T-cell (primary cell): ENCODE data around the gene RNF5. TPM values are rescaled to one million over a fixed set of nuclear protein-coding genes. Genes with fewer than 3 reads are reported as not detected.

ENCODE experiments used
- ATAC-seq, 4 experiments: fragments of 200-7000 bp in 3 of 4; fragments of 150-1000 bp in 1 of 4; cut with Tn5 transposase; replicated peaks in 1 of 4; 1 replicate in 3 of 4; 2 replicates in 1 of 4; pipeline ENCODE4 v1.10.0; 2021; ENCODE audit warnings: moderate library complexity in 3 of 4, mild to moderate bottlenecking in 2 of 4, moderate number of reproducible peaks in 1 of 4
- CTCF ChIA-PET, 2 donors: fragments of 300-600 bp; sonication (Branson Sonifier 250); formaldehyde crosslinking; loops; one replicate each; lab custom pipeline; 2022; ENCODE audit warnings: antibody characterized with exemption in 2 of 2; lab: Charles Lee
- POLR2A ChIA-PET, 2 donors: fragments of 300-600 bp; sonication (Branson Sonifier 250); formaldehyde crosslinking; loops; one replicate each; lab custom pipeline; 2022; ENCODE audit warnings: antibody characterized with exemption in 2 of 2; lab: Charles Lee
- DNase-seq, 35 experiments: peaks; one replicate each; pipeline versions ENCODE4 v3.0.0 to v3.0.0-alpha.2; 2013 to 2023
- H3K27ac ChIP-seq: one replicate; pipeline ENCODE4 v1.5.1; 2013; ENCODE audit warnings: low read length
- H3K27me3 ChIP-seq, 2 experiments: replicated peaks in 1 of 2; 1 replicate in 1 of 2; 2 replicates in 1 of 2; pipeline versions ENCODE4 v1.6.1 to v1.7.0; 2013; ENCODE audit warnings: low read length in 1 of 2, mixed read lengths in 1 of 2; ENCODE audit not compliant: control insufficient read depth in 2 of 2, insufficient read depth in 2 of 2; ENCODE audit errors: extremely low read depth in 1 of 2
- H3K36me3 ChIP-seq, 2 donors: 1 replicate in 1 of 2; 2 replicates in 1 of 2; pipeline versions ENCODE4 v1.6.1 to v1.7.0; 2013; ENCODE audit warnings: low read length in 1 of 2; ENCODE audit not compliant: control insufficient read depth in 2 of 2, insufficient read depth in 1 of 2; ENCODE audit errors: extremely low read depth in 1 of 2
- H3K4me1 ChIP-seq, 2 experiments: 1 replicate in 1 of 2; 2 replicates in 1 of 2; pipeline versions ENCODE4 v1.6.1 to v1.7.0; 2013; ENCODE audit warnings: low read length in 2 of 2, mixed read lengths in 1 of 2; ENCODE audit not compliant: insufficient read depth in 2 of 2, control insufficient read depth in 1 of 2; ENCODE audit errors: extremely low read depth in 1 of 2
- H3K4me3 ChIP-seq, 2 donors: 1 replicate in 1 of 2; 2 replicates in 1 of 2; pipeline versions ENCODE4 v1.5.1 to v1.7.0; 2013; ENCODE audit warnings: mild to moderate bottlenecking in 2 of 2, low read length in 1 of 2, moderate library complexity in 1 of 2; ENCODE audit not compliant: control insufficient read depth in 1 of 2; ENCODE audit errors: extremely low read depth in 1 of 2
- H3K9me3 ChIP-seq: 2 replicates; pipeline ENCODE4 v1.7.0; 2013
- H3K27ac Mint-ChIP-seq, 2 donors: one replicate each; pipeline ENCODE4 v1.8.0; 2020 to 2021; ENCODE audit warnings: mild to moderate bottlenecking in 2 of 2, mixed read lengths in 2 of 2
- H3K27me3 Mint-ChIP-seq, 2 donors: one replicate each; pipeline ENCODE4 v1.8.0; 2021 to 2022; ENCODE audit warnings: mixed read lengths in 2 of 2
- H3K36me3 Mint-ChIP-seq: one replicate; pipeline ENCODE4 v1.8.0; 2021; ENCODE audit warnings: mixed read lengths
- H3K4me1 Mint-ChIP-seq, 3 donors: one replicate each; pipeline ENCODE4 v1.8.0; 2020 to 2022; ENCODE audit warnings: mixed read lengths in 3 of 3, mild to moderate bottlenecking in 1 of 3
- H3K4me3 Mint-ChIP-seq, 3 donors: one replicate each; pipeline ENCODE4 v1.8.0; 2020 to 2022; ENCODE audit warnings: mild to moderate bottlenecking in 3 of 3, mixed read lengths in 3 of 3, moderate library complexity in 3 of 3
- H3K9me3 Mint-ChIP-seq, 3 donors: one replicate each; pipeline ENCODE4 v1.8.0; 2020 to 2022; ENCODE audit warnings: mixed read lengths in 3 of 3
- WGBS: methylation state at CpG from one replicate; pipeline ENCODE4 v1.1.5; 2013; ENCODE audit warnings: missing lambda C conversion rate; ENCODE audit not compliant: insufficient coverage; 5-methylcytosine and 5-hydroxymethylcytosine counted together
- total RNA-seq, 35 experiments: library from RNA in 6 of 35; stranded (reverse) in 6 of 35; fragments of 120-200 nt in 1 of 35; gene quantifications; one replicate each; pipeline versions ENCODE4 v1.2.1 to v1.2.4 and lab custom pipeline; 2013 to 2026

The RNF5 gene
- total RNA-seq, 5 donors from 2014 or later (not counting 1 experiment from before 2014, with no cell fraction given): 23.6 to 49.3 (median 44.6) TPM

GRCh38 chr6:32215617-32216016 is 37.4 kb downstream of the RNF5 start:
- no peaks in the 10 kb centered on the region for H3K9me3 ChIP-seq
- ChIA-PET POLR2A (no interaction called here), CTCF (no interaction called here)
- H3K27me3 ChIP-seq: peaks cover 0 to 14% of the 10 kb centered on the region in 2 experiments
- no peak for ATAC-seq
- no peaks in the 10 kb centered on the region for H3K36me3 ChIP-seq
- no peak for DNase-seq
- H3K27ac ChIP-seq: no peak overlapping the region
- Mint-ChIP-seq H3K27ac (no peak overlapping the region), H3K27me3 (peaks cover 3 to 5% of the 10 kb centered on the region in 2 donors), H3K4me1 (no peaks in the 10 kb centered on the region), H3K36me3 (no peaks in the 10 kb centered on the region), H3K9me3 (no peaks in the 10 kb centered on the region), H3K4me3 (no peak overlapping the region)
- H3K4me1 ChIP-seq: no peaks in the 10 kb centered on the region
- no peak overlapping the region for H3K4me3 ChIP-seq
- WGBS: no CpG with 5 or more reads among the region's 4 CpGs

- ATAC-seq (no peak), DNase-seq (no peak)
- POLR2A ChIA-PET: no interaction called here
- no peaks in the 10 kb centered on the region for H3K4me1 Mint-ChIP-seq
- CTCF ChIA-PET: no interaction called here
- H3K9me3 ChIP-seq: no peaks in the 10 kb centered on the region
- H3K4me3 ChIP-seq: no peak overlapping the region
- 87% methylated on average over 7 of the region's 10 CpGs for WGBS
- no peak overlapping the region for H3K4me3 Mint-ChIP-seq
- no peak overlapping the region for H3K27ac Mint-ChIP-seq
- no peaks in the 10 kb centered on the region for H3K36me3 Mint-ChIP-seq
- H3K27me3 Mint-ChIP-seq: peaks cover 3 to 5% of the 10 kb centered on the region in 2 donors
- peaks cover 0 to 20% of the 10 kb centered on the region in 2 experiments for H3K27me3 ChIP-seq
- H3K4me1 ChIP-seq: no peaks in the 10 kb centered on the region
- H3K36me3 ChIP-seq: no peaks in the 10 kb centered on the region
- H3K27ac ChIP-seq: no peak overlapping the region
- H3K9me3 Mint-ChIP-seq: no peaks in the 10 kb centered on the region
Measured at GRCh38 chr6:32216285-32216684, 38.1 kb downstream of the RNF5 start.

- POLR2A ChIA-PET: no interaction called here
- peaks cover 3 to 5% of the 10 kb centered on the region in 2 donors for H3K27me3 Mint-ChIP-seq
Measured at GRCh38 chr6:32216998-32217397, 38.8 kb downstream of the RNF5 start.

GRCh38 chr6:32218167-32218566 is 40.0 kb downstream of the RNF5 start:
- ATAC-seq: no peak
- H3K27ac ChIP-seq: no peak overlapping the region
- peaks cover 0 to 27% of the 10 kb centered on the region in 2 experiments for H3K27me3 ChIP-seq
- H3K9me3 ChIP-seq: no peaks in the 10 kb centered on the region
- Mint-ChIP-seq H3K27ac (no peak overlapping the region), H3K4me1 (peaks cover 11% of the 10 kb centered on the region in 3 donors), H3K4me3 (no peak overlapping the region), H3K9me3 (no peaks in the 10 kb centered on the region), H3K36me3 (no peaks in the 10 kb centered on the region), H3K27me3 (peaks cover 3 to 5% of the 10 kb centered on the region in 2 donors)
- ChIA-PET POLR2A (no interaction called here), CTCF (no interaction called here)
- 87% methylated on average over 4 of the region's 7 CpGs for WGBS
- H3K4me1 ChIP-seq: peaks cover 0 to 14% of the 10 kb centered on the region in 2 experiments
- no peak for DNase-seq
- H3K4me3 ChIP-seq: no peak overlapping the region
- H3K36me3 ChIP-seq: no peaks in the 10 kb centered on the region

More at GRCh38 chr6:32216998-32217397, 38.8 kb downstream of the RNF5 start:
- no peak overlapping the region for H3K4me3 Mint-ChIP-seq
- Histone ChIP-seq H3K27me3 (peaks cover 0 to 27% of the 10 kb centered on the region in 2 experiments), H3K9me3 (no peaks in the 10 kb centered on the region), H3K27ac (no peak overlapping the region), H3K36me3 (no peaks in the 10 kb centered on the region), H3K4me3 (no peak overlapping the region), H3K4me1 (peaks cover 0 to 4% of the 10 kb centered on the region in 2 experiments)
- H3K9me3 Mint-ChIP-seq: no peaks in the 10 kb centered on the region
- WGBS: 84% methylated on average over 6 of the region's 11 CpGs
- CTCF ChIA-PET: no interaction called here
- peaks cover 0 to under 1% (median 0%) of the 10 kb centered on the region in 3 donors for H3K4me1 Mint-ChIP-seq
- ATAC-seq (no peak), DNase-seq (no peak)
- H3K36me3 Mint-ChIP-seq: no peaks in the 10 kb centered on the region
- no peak overlapping the region for H3K27ac Mint-ChIP-seq

- DNase-seq: no peak
- peaks cover 15 to 19% (median 18%) of the 10 kb centered on the region in 3 donors for H3K4me1 Mint-ChIP-seq
- H3K36me3 ChIP-seq: no peaks in the 10 kb centered on the region
- ATAC-seq: no peak
- no peak overlapping the region for H3K27ac ChIP-seq
- H3K4me3 ChIP-seq: no peak overlapping the region
- H3K27me3 Mint-ChIP-seq: peaks cover 3 to 5% of the 10 kb centered on the region in 2 donors
- no peak overlapping the region for H3K4me3 Mint-ChIP-seq
- H3K27ac Mint-ChIP-seq: no peak overlapping the region
- H3K4me1 ChIP-seq: peaks cover 0 to 14% of the 10 kb centered on the region in 2 experiments
- H3K36me3 Mint-ChIP-seq: no peaks in the 10 kb centered on the region
- H3K27me3 ChIP-seq: peaks cover 0 to 29% of the 10 kb centered on the region in 2 experiments
- ChIA-PET CTCF (no interaction called here), POLR2A (no interaction called here)
- WGBS: 45% methylated on average over 1 of the region's 4 CpGs
- H3K9me3 ChIP-seq: no peaks in the 10 kb centered on the region
- H3K9me3 Mint-ChIP-seq: no peaks in the 10 kb centered on the region
Measured at GRCh38 chr6:32220021-32220420, 41.8 kb downstream of the RNF5 start.

- H3K27ac Mint-ChIP-seq: peak overlapping the region in 1 of 2 donors; percentile 4
- H3K4me1 ChIP-seq: peaks cover 0 to 14% of the 10 kb centered on the region in 2 experiments
- H3K36me3 ChIP-seq: no peaks in the 10 kb centered on the region
- no peak for DNase-seq
- peak overlapping the region in 1 of 3 donors; percentile 4 for H3K4me3 Mint-ChIP-seq
- no peaks in the 10 kb centered on the region for H3K9me3 ChIP-seq
- H3K9me3 Mint-ChIP-seq: no peaks in the 10 kb centered on the region
- ChIA-PET CTCF (no interaction called here), POLR2A (no interaction called here)
- peaks cover 0 to 29% of the 10 kb centered on the region in 2 experiments for H3K27me3 ChIP-seq
- no peaks in the 10 kb centered on the region for H3K36me3 Mint-ChIP-seq
- ATAC-seq: no peak
- H3K4me1 Mint-ChIP-seq: peaks cover 15 to 21% (median 19%) of the 10 kb centered on the region in 3 donors
- peaks cover 2 to 3% of the 10 kb centered on the region in 2 donors for H3K27me3 Mint-ChIP-seq
- 0% methylated on average over 1 of the region's 8 CpGs for whole genome bisulfite sequencing
- H3K4me3 ChIP-seq: no peak overlapping the region
- H3K27ac ChIP-seq: no peak overlapping the region
Measured at GRCh38 chr6:32222333-32223230, 44.4 kb downstream of the RNF5 start.
